ENCODE measurements around the gene CCDC170.

Gene CCDC170

GRCh38 chr6:151649835-151650234 is 156.0 kb downstream of the CCDC170 start:
- DNase-seq (ENCODE audit: low spot score), result no peak
- no peak for TF ChIP-seq CTCF (IDR thresholded peaks at IDR 0.05; ENCODE audit: extremely low read depth, insufficient read depth, missing control alignments)
- in situ Hi-C loops (cut with MboI; ENCODE audit: low pct_unique_long_range_greater_than_20kb, low sequenced_read_pairs, unreplicated experiment), result no loop called here

- TF ChIP-seq CTCF (IDR thresholded peaks at IDR 0.05; ENCODE audit: extremely low read depth, insufficient read depth, missing control alignments), result no peak
- no peak for DNase-seq (ENCODE audit: low spot score)
- in situ Hi-C loops (cut with MboI; ENCODE audit: low pct_unique_long_range_greater_than_20kb, low sequenced_read_pairs, unreplicated experiment), result no loop called here
These were observed 157.8 kb downstream of the CCDC170 start for GRCh38 chr6:151651639-151652038.

GRCh38 chr6:151652325-151652724 is 158.5 kb downstream of the CCDC170 start:
- no peak for TF ChIP-seq CTCF (IDR thresholded peaks at IDR 0.05; ENCODE audit: extremely low read depth, insufficient read depth, missing control alignments)
- no peak for DNase-seq (ENCODE audit: low spot score)
- in situ Hi-C loops (cut with MboI; ENCODE audit: low pct_unique_long_range_greater_than_20kb, low sequenced_read_pairs, unreplicated experiment), result no loop called here

- no peak for DNase-seq (ENCODE audit: low spot score)
- no peak for TF ChIP-seq CTCF (IDR thresholded peaks at IDR 0.05; ENCODE audit: extremely low read depth, insufficient read depth, missing control alignments)
- in situ Hi-C loops (cut with MboI; ENCODE audit: low pct_unique_long_range_greater_than_20kb, low sequenced_read_pairs, unreplicated experiment), result no loop called here
These were observed 161.3 kb downstream of the CCDC170 start for GRCh38 chr6:151655099-151655498.

- DNase-seq (ENCODE audit: low spot score), result no peak
- in situ Hi-C loops (cut with MboI; ENCODE audit: low pct_unique_long_range_greater_than_20kb, low sequenced_read_pairs, unreplicated experiment), result no loop called here
- no peak for TF ChIP-seq CTCF (IDR thresholded peaks at IDR 0.05; ENCODE audit: extremely low read depth, insufficient read depth, missing control alignments)
These were observed 162.6 kb downstream of the CCDC170 start for GRCh38 chr6:151656392-151656791.

- no peak for DNase-seq (ENCODE audit: low spot score)
- in situ Hi-C loops (cut with MboI; ENCODE audit: low pct_unique_long_range_greater_than_20kb, low sequenced_read_pairs, unreplicated experiment), result no loop called here
- TF ChIP-seq CTCF (IDR thresholded peaks at IDR 0.05; ENCODE audit: extremely low read depth, insufficient read depth, missing control alignments), result no peak
These were observed 164.3 kb downstream of the CCDC170 start for GRCh38 chr6:151658091-151658490.

- no peak for TF ChIP-seq CTCF (IDR thresholded peaks at IDR 0.05; ENCODE audit: extremely low read depth, insufficient read depth, missing control alignments)
- no peak for DNase-seq (ENCODE audit: low spot score)
- in situ Hi-C loops (cut with MboI; ENCODE audit: low pct_unique_long_range_greater_than_20kb, low sequenced_read_pairs, unreplicated experiment), result no loop called here
These were observed 165.4 kb downstream of the CCDC170 start for GRCh38 chr6:151659212-151659611.

Data from GM13977 (cell line).